Measurements from ENCODE around the gene C10orf90. TPM values are rescaled to one million over a fixed set of nuclear protein-coding genes. Genes with fewer than 3 reads are reported as not detected.

The C10orf90 gene
- total RNA-seq, 1 experiment from 2014 or later, result 0.18 TPM

- Histone ChIP-seq H3K79me2 (ENCODE audit: low read length) (no peaks in the 10 kb centered on the region), H3K27me3 (ENCODE audit: low read length) (no peaks in the 10 kb centered on the region), H3K9me3 (ENCODE audit: low read length) (no peaks in the 10 kb centered on the region), H2AFZ (ENCODE audit: low read length) (no peak overlapping the region), H4K20me1 (ENCODE audit: low read length) (no peaks in the 10 kb centered on the region), H3K9me2 (replicated peaks; ENCODE audit: low read length) (no peaks in the 10 kb centered on the region), H3K4me1 (ENCODE audit: insufficient read depth, low read length) (peaks cover 10% of the 10 kb centered on the region), H3K4me2 (ENCODE audit: low read length) (no peak overlapping the region), H3K36me3 (ENCODE audit: low read depth, low read length) (no peaks in the 10 kb centered on the region; the same call in 1 of the 2 replicates), H3F3A (ENCODE audit: low read length, unreplicated experiment) (no peaks in the 10 kb centered on the region), H3K4me3 (ENCODE audit: low read length) (no peak overlapping the region), H3K27ac (ENCODE audit: low read length) (no peak overlapping the region), H3K9ac (ENCODE audit: low read length) (no peak overlapping the region)
- BruUV-seq (replicated peaks), result no TSS peak
- CTCF ChIA-PET, result no interaction called here
- DNase-seq (no peak), ATAC-seq (no peak)
- POLR2A ChIA-PET (ENCODE audit: unreplicated experiment), result no interaction called here
- TF ChIP-seq EZH2 (IDR thresholded peaks at IDR 0.05; ENCODE audit: low read length, unreplicated experiment) (no peak), EZH2phosphoT487 (IDR thresholded peaks at IDR 0.05; ENCODE audit: borderline replicate concordance, low read length) (no peak), CTCF (conservative IDR thresholded peaks at IDR 0.05; ENCODE audit: low read depth, low read length) (no peak)
- intact Hi-C loops (cut with micrococcal nuclease), result no loop called here
Observed at GRCh38 chr10:126420567-126421300, 249.8 kb downstream of the C10orf90 start.

GRCh38 chr10:126417220-126417825 lies 253.2 kb downstream of the C10orf90 start:
- H4K20me1 ChIP-seq (ENCODE audit: low read length), result no peaks in the 10 kb centered on the region
- H3K9ac ChIP-seq (ENCODE audit: low read length), result no peak overlapping the region
- H2AFZ ChIP-seq (ENCODE audit: low read length), result no peak overlapping the region
- no peaks in the 10 kb centered on the region for H3K79me2 ChIP-seq (ENCODE audit: low read length)
- ChIA-PET POLR2A (ENCODE audit: unreplicated experiment) (interaction anchor here (0.6 kb wide), 1 partner anchor 460 kb away, joined by 5 read pairs; no protein-coding TSS in a partner anchor), CTCF (no interaction called here)
- BruUV-seq (replicated peaks), result no TSS peak
- no peaks in the 10 kb centered on the region for H3K9me2 ChIP-seq (replicated peaks; ENCODE audit: low read length)
- H3F3A ChIP-seq (ENCODE audit: low read length, unreplicated experiment), result no peaks in the 10 kb centered on the region
- no peak for ATAC-seq
- H3K27ac ChIP-seq (ENCODE audit: low read length), result no peak overlapping the region
- no peak overlapping the region for H3K4me2 ChIP-seq (ENCODE audit: low read length)
- intact Hi-C loops (cut with micrococcal nuclease), result no loop called here
- no peak for DNase-seq
- no peak for TF ChIP-seq EZH2phosphoT487 (IDR thresholded peaks at IDR 0.05; ENCODE audit: borderline replicate concordance, low read length)
- no peak for TF ChIP-seq EZH2 (IDR thresholded peaks at IDR 0.05; ENCODE audit: low read length, unreplicated experiment)
- TF ChIP-seq CTCF (conservative IDR thresholded peaks at IDR 0.05; ENCODE audit: low read depth, low read length), result no peak
- H3K9me3 ChIP-seq (ENCODE audit: low read length), result no peaks in the 10 kb centered on the region
- no peak overlapping the region for H3K4me3 ChIP-seq (ENCODE audit: low read length)
- no peaks in the 10 kb centered on the region for H3K27me3 ChIP-seq (ENCODE audit: low read length)
- peaks cover 10% of the 10 kb centered on the region for H3K4me1 ChIP-seq (ENCODE audit: insufficient read depth, low read length)
- H3K36me3 ChIP-seq (ENCODE audit: low read depth, low read length), result no peaks in the 10 kb centered on the region

GRCh38 chr10:126409821-126410220 lies 260.7 kb downstream of the C10orf90 start:
- no peak overlapping the region for H2AFZ ChIP-seq (ENCODE audit: low read length)
- TF ChIP-seq CTCF (conservative IDR thresholded peaks at IDR 0.05; ENCODE audit: low read depth, low read length), result no peak
- H3K27ac ChIP-seq (ENCODE audit: low read length), result no peak overlapping the region
- ChIA-PET POLR2A (ENCODE audit: unreplicated experiment) (no interaction called here), CTCF (no interaction called here)
- ATAC-seq (no peak), DNase-seq (no peak)
- H3K4me3 ChIP-seq (ENCODE audit: low read length), result no peak overlapping the region
- BruUV-seq (replicated peaks), result no TSS peak
- no peak overlapping the region for H3K9ac ChIP-seq (ENCODE audit: low read length)
- no peaks in the 10 kb centered on the region for H3K36me3 ChIP-seq (ENCODE audit: low read depth, low read length)
- no peaks in the 10 kb centered on the region for H3K79me2 ChIP-seq (ENCODE audit: low read length)
- no peak overlapping the region for H3K4me2 ChIP-seq (ENCODE audit: low read length)
- H3K9me2 ChIP-seq (replicated peaks; ENCODE audit: low read length), result no peaks in the 10 kb centered on the region
- H3F3A ChIP-seq (ENCODE audit: low read length, unreplicated experiment), result no peaks in the 10 kb centered on the region
- no peaks in the 10 kb centered on the region for H4K20me1 ChIP-seq (ENCODE audit: low read length)
- no peaks in the 10 kb centered on the region for H3K9me3 ChIP-seq (ENCODE audit: low read length)
- no peaks in the 10 kb centered on the region for H3K27me3 ChIP-seq (ENCODE audit: low read length)
- intact Hi-C loops (cut with micrococcal nuclease), result no loop called here
- H3K4me1 ChIP-seq (ENCODE audit: insufficient read depth, low read length), result no peaks in the 10 kb centered on the region; the same call in 1 of the 2 replicates
